Heart left ventricle (tissue), 13 donors: Measurements from ENCODE around the gene TMEM185B.

Source experiments
- CTCF ChIP-seq, 12 donors: fragments of 200-600 bp; sonication (generic) in 4 of 12; IDR thresholded peaks; one replicate each; pipeline versions ENCODE4 v1.5.0 to v1.8.0; 2018 to 2022; ENCODE audit warnings: antibody characterized with exemption in 12 of 12, mild to moderate bottlenecking in 5 of 12
- POLR2A ChIP-seq, 2 donors: fragments of 450-650 bp; IDR thresholded peaks; one replicate each; pipeline ENCODE4 v1.6.1; 2017; ENCODE audit warnings: antibody characterized with exemption in 2 of 2, mild to moderate bottlenecking in 2 of 2, moderate library complexity in 2 of 2
- donor health status: ischemic (EF 13 %, LVEDD 7.1; RV severe dilation, severe dysfunction).
- donor health status: DM: no; HTN: yes; CAD: no.
- donor health status: DM: no; HTN: no; CAD: no.
- donor health status: ischemic (EF 25% LVEDD 6.9; RV normal size, moderate dysfunction).
- donor health status: ischemic (EF 25% LVEDD 5.7; RV mildly dilated, moderate dysfunction).
- donor health status: ischemic (EF 35%, LVEDD 5.7; RV mildly dilated, moderate dysfunction).
- donor health status: nonischemic (EF 11% LVEDD 7.7; RV severe dilation, severe dysfunction).
- donor health status: DM: yes; HTN: yes; CAD: no.
- donor health status: PGD.
- donor health status: ischemic (EF 29% LVEDD 5.4; RV normal size, mild dysfunction).
- donor health status: nonischemic (EF 23%, LVEDD 6.1; RV moderate dilation, normal function).

- TF ChIP-seq POLR2A (IDR thresholded peaks at IDR 0.05) (no peak), CTCF (IDR thresholded peaks at IDR 0.05) (no peak)
Observed at GRCh38 chr2:120245520-120246332, 22.5 kb upstream of the TMEM185B start.
